DOHH2 (cell line): ENCODE results near the gene IL22RA2.

Experiments
- CTCF ChIP-seq: fragments of 200-600 bp; sonication (generic); IDR thresholded peaks from one replicate; pipeline ENCODE4 v1.5.1; 2014; ENCODE audit warnings: antibody characterized with exemption, mild to moderate bottlenecking, low read depth, low read length; ENCODE audit not compliant: poor library complexity, severe bottlenecking
- EZH2phosphoT487 ChIP-seq: fragments of 200-600 bp; sonication (generic); IDR thresholded peaks from 2 replicates; pipeline ENCODE4 v1.6.1; 2017; ENCODE audit warnings: borderline replicate concordance, mild to moderate bottlenecking, antibody characterized with exemption, low read length, moderate library complexity, mixed read lengths

GRCh38 chr6:137097526-137097925 lies 75.9 kb downstream of the IL22RA2 start:
- no peak for TF ChIP-seq CTCF
- no peak for TF ChIP-seq EZH2phosphoT487
